Spleen (tissue), 11 donors: ENCODE data around the gene PSMD13. TPM values are rescaled to one million over a fixed set of nuclear protein-coding genes. Genes with fewer than 3 reads are reported as not detected.

Experiments used
- DNase-seq: peaks from one replicate; pipeline ENCODE4 v3.0.0-alpha.2; 2020
- H3K27ac ChIP-seq, 8 donors: fragments of 200-600 bp; sonication (generic) in 7 of 8; 1 replicate in 4 of 8; 2 replicates in 4 of 8; pipeline versions ENCODE4 v1.5.0 to v1.8.0; 2016 to 2021; ENCODE audit warnings: inconsistent platforms in 4 of 8, mild to moderate bottlenecking in 4 of 8, moderate library complexity in 1 of 8
- H3K27me3 ChIP-seq, 7 donors: fragments of 200-600 bp; sonication (generic) in 6 of 7; replicated peaks in 1 of 7; 1 replicate in 4 of 7; 2 replicates in 3 of 7; pipeline versions ENCODE4 v1.5.0 to v1.8.0; 2016 to 2021; ENCODE audit warnings: inconsistent platforms in 3 of 7, mild to moderate bottlenecking in 1 of 7
- H3K36me3 ChIP-seq, 6 donors: fragments of 200-600 bp; sonication (generic) in 5 of 6; 1 replicate in 4 of 6; 2 replicates in 2 of 6; pipeline versions ENCODE4 v1.5.0 to v1.8.0; 2016 to 2021; ENCODE audit warnings: inconsistent platforms in 2 of 6
- H3K4me1 ChIP-seq, 6 donors: fragments of 200-600 bp; sonication (generic) in 5 of 6; 1 replicate in 3 of 6; 2 replicates in 3 of 6; pipeline versions ENCODE4 v1.5.0 to v1.8.0; 2016 to 2021; ENCODE audit warnings: inconsistent platforms in 3 of 6
- H3K4me3 ChIP-seq, 8 donors: fragments of 200-600 bp; sonication (generic) in 7 of 8; 1 replicate in 4 of 8; 2 replicates in 4 of 8; pipeline versions ENCODE4 v1.5.0 to v1.8.0; 2016 to 2021; ENCODE audit warnings: inconsistent platforms in 4 of 8, mild to moderate bottlenecking in 4 of 8, moderate library complexity in 2 of 8
- H3K9me3 ChIP-seq, 8 donors: fragments of 200-600 bp; sonication (generic) in 7 of 8; 1 replicate in 4 of 8; 2 replicates in 4 of 8; pipeline versions ENCODE4 v1.5.0 to v1.8.0; 2016 to 2021; ENCODE audit warnings: inconsistent platforms in 4 of 8
- POLR2A ChIP-seq, 3 donors: fragments of 450-650 bp; IDR thresholded peaks; one replicate each; pipeline ENCODE4 v1.5.1; 2017; ENCODE audit warnings: antibody characterized with exemption in 3 of 3, mild to moderate bottlenecking in 1 of 3
- POLR2AphosphoS5 ChIP-seq, 3 donors: sonication (generic); formaldehyde crosslinking; IDR thresholded peaks; one replicate each; pipeline ENCODE4 v1.5.1; 2017; ENCODE audit warnings: antibody characterized with exemption in 3 of 3
- WGBS, 5 donors: extraction: QIAGEN DNeasy Blood & Tissue Kit in 3 of 5; methylation state at CpG; one replicate each; pipeline versions ENCODE4 v1.1.5 to v1.1.7; 2013 to 2018; 5-methylcytosine and 5-hydroxymethylcytosine counted together
- intact Hi-C: fragments of 100-400 bp; cut with DNase I; formaldehyde crosslinking; loops from one replicate; pipeline ENCODE4 v1.15.0; 2023; ENCODE audit warnings: low total_unique reads
- polyA plus RNA-seq, 3 donors: library from polyadenylated mRNA; stranded (reverse); fragments of 200-250 nt; gene quantifications; one replicate each; pipeline ENCODE4 v1.2.1, GENCODE V29; 2013
- total RNA-seq, 7 donors: library from RNA; depleted of rRNA in 3 of 7; stranded (reverse); fragments of >200 nt in 3 of 7; fragmentation: NEBNext Ultra II Directional in 4 of 7; extraction: Animal tissue kit (Norgen Biotek cat#: 25700) in 4 of 7; gene quantifications; one replicate each; pipeline versions ENCODE4 v1.1.0 to v1.2.1, GENCODE V29; 2016 to 2021
- TF ChIP-seq, protein P1 (sequence below), 11 experiments: fragments of 200-600 bp in 7 of 11; fragments of 450-650 bp in 4 of 11; sonication (generic) in 4 of 11; IDR thresholded peaks in 8 of 11; conservative IDR thresholded peaks in 3 of 11; 1 replicate in 7 of 11; 2 replicates in 4 of 11; pipeline versions ENCODE4 v1.4.0 to v1.8.0; 2016 to 2021; ENCODE audit warnings: antibody characterized with exemption in 11 of 11, inconsistent platforms in 4 of 11, mild to moderate bottlenecking in 1 of 11
- donor health status: healthy with polysubstance abuse.
- donor health status: DM: no; HTN: no; CAD: no; lungs with moderate emphysema.
- donor health status: DM: no; HTN: no; CAD: no.
- donor health status: Bipolar disorder and iron deficiency.
- donor health status: healthy.
- donor health status: DM: no; HTN: no; CAD: no.
- donor health status: DM: yes; HTN: yes; CAD: no.

Gene PSMD13
- total and polyA plus RNA-seq, 10 donors: 93.6 to 229 (median 102) TPM

DNA sequence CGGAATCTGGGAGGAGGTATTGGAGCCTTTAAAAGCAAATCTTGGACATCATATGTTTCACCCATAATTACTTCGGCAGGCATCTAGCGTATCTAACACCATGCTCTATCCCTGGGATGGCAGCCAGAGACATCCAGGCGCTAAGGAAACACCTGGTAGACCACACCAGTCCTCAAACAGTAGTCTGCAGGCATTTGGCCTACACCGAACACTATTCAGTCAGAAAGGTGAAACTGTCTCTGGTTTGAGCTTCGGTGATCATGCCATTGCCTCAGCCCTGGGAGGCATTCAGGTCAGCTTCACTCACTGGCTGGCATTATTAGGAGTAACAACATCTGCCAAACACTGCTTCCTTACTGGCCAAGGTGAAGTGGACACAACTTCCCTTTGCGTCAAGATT, 12.4 kb upstream of the PSMD13 start:
- Histone ChIP-seq H3K36me3 (peaks cover 0 to 42% (median 6%) of the 10 kb centered on the region in 6 donors), H3K27ac (no peak overlapping the region), H3K4me3 (no peak overlapping the region), H3K4me1 (no peaks in the 10 kb centered on the region), H3K27me3 (no peaks in the 10 kb centered on the region), H3K9me3 (no peaks in the 10 kb centered on the region)
- intact Hi-C loops: no loop called here
- TF ChIP-seq, protein P1, sequence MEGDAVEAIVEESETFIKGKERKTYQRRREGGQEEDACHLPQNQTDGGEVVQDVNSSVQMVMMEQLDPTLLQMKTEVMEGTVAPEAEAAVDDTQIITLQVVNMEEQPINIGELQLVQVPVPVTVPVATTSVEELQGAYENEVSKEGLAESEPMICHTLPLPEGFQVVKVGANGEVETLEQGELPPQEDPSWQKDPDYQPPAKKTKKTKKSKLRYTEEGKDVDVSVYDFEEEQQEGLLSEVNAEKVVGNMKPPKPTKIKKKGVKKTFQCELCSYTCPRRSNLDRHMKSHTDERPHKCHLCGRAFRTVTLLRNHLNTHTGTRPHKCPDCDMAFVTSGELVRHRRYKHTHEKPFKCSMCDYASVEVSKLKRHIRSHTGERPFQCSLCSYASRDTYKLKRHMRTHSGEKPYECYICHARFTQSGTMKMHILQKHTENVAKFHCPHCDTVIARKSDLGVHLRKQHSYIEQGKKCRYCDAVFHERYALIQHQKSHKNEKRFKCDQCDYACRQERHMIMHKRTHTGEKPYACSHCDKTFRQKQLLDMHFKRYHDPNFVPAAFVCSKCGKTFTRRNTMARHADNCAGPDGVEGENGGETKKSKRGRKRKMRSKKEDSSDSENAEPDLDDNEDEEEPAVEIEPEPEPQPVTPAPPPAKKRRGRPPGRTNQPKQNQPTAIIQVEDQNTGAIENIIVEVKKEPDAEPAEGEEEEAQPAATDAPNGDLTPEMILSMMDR (IDR thresholded peaks at IDR 0.05 in 8 of 11, conservative IDR thresholded peaks at IDR 0.05 in 3 of 11): no peak
- TF ChIP-seq POLR2A (IDR thresholded peaks at IDR 0.05): no peak
- no peak for DNase-seq
- 83 to 90% (median 85%) methylated on average over 7 of the region's 7 CpGs for WGBS, 5 donors

DNA sequence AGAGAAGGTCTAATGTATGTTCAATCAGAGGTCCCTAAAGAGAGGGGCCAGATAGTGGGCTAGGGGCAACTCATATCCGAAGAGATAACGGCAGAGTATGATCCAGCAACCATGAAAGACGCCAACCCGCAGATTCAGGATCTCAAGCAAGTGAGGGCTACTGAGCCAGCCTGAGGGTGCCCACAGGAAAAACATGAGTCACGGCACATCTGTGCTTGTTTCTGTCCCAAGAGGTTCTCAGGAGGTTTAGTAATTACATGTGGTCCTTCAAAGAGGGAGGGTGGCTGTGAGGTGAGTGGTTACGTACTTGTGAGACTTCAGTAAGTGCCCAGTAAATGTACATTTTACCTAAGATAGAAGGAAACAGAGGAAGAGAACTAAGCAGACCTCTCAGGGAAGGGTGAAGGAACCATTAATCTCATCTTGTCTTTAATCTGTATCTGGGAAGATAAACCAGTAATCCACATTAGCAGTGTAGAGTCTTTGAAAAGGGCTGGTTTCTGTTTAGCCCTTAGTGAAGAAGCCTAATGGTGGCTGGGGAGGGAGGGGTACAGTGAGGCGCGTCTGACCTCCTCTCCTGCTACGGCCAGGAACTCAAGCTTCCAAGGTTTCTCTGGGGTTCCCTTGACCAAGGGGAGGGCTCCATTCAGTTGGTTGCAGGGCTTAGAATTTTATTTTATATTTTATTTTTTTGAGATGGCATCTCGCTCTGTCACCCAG, 10.9 kb upstream of the PSMD13 start:
- WGBS, 5 donors: 83 to 91% (median 87%) methylated on average over 10 of the region's 10 CpGs
- Histone ChIP-seq H3K9me3 (no peaks in the 10 kb centered on the region), H3K4me1 (no peaks in the 10 kb centered on the region), H3K27ac (no peak overlapping the region), H3K36me3 (peaks cover 0 to 45% (median 6%) of the 10 kb centered on the region in 6 donors), H3K27me3 (no peaks in the 10 kb centered on the region), H3K4me3 (no peak overlapping the region)
- no peak for DNase-seq
- TF ChIP-seq POLR2A (IDR thresholded peaks at IDR 0.05) (no peak), POLR2AphosphoS5 (IDR thresholded peaks at IDR 0.05) (no peak)
- TF ChIP-seq, protein P1 (IDR thresholded peaks at IDR 0.05 in 8 of 11, conservative IDR thresholded peaks at IDR 0.05 in 3 of 11): no peak
- intact Hi-C loops: no loop called here

DNA sequence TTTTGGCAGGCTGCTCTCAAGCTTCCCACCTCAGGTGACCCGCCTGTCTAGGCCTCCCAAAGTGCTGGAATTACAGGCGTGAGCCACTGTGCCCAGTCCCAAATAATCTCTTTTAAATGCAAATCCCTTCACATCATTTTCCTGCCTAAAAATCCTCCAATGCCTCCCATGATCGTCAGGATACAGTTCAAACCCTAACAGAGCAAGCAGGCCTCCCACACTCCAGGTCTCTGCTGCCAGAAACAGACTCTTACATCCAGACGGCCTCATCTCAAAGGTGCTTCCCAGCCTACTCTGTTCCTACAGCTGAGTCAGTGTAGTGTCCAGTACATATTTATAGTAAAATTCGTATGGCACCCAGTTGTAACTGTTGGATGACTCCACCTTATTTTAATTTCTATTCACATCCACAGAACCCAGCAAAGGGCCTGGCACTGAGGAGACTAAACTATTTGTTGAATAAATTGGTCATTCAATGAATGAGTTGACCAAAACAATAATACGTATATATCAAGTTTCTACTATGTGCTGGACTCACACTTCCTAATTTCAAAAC, 8.9 kb upstream of the PSMD13 start:
- WGBS, 5 donors: 86 to 96% (median 91%) methylated on average over 6 of the region's 6 CpGs
- TF ChIP-seq POLR2AphosphoS5 (IDR thresholded peaks at IDR 0.05) (no peak), POLR2A (IDR thresholded peaks at IDR 0.05) (no peak)
- TF ChIP-seq, protein P1 (IDR thresholded peaks at IDR 0.05 in 8 of 11, conservative IDR thresholded peaks at IDR 0.05 in 3 of 11): no peak
- no peak for DNase-seq
- Histone ChIP-seq H3K27ac (no peak overlapping the region), H3K27me3 (no peaks in the 10 kb centered on the region), H3K9me3 (no peaks in the 10 kb centered on the region), H3K36me3 (peaks cover 0 to 43% (median 7%) of the 10 kb centered on the region in 6 donors), H3K4me3 (no peak overlapping the region), H3K4me1 (no peaks in the 10 kb centered on the region)
- intact Hi-C loops: no loop called here

DNA sequence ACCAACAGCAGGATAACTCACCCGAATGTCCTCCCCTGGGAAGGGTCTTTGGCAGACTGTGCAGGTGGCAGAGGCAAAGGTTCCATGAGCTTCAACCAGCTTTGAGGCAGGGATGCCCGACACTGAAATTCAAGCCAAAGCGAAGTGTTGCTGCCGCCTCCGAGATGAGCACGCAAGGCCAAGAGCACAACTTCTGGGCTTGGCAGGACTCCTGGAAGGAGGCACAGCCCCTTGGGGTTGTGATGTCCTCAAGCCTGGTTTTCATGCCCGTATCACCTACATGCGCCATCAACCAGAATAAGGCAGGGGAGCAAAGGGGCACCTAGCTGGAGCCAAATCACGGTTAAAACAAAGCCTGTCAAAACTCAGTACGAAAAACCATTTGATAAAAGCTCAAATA, 6.3 kb upstream of the PSMD13 start:
- Histone ChIP-seq H3K9me3 (no peaks in the 10 kb centered on the region), H3K4me3 (no peak overlapping the region), H3K27me3 (no peaks in the 10 kb centered on the region), H3K4me1 (peaks cover 3 to 10% (median 8%) of the 10 kb centered on the region in 6 donors), H3K36me3 (peaks cover 0 to 33% (median 3%) of the 10 kb centered on the region in 6 donors), H3K27ac (no peak overlapping the region)
- no peak for TF ChIP-seq POLR2AphosphoS5 (IDR thresholded peaks at IDR 0.05)
- no peak for TF ChIP-seq POLR2A (IDR thresholded peaks at IDR 0.05)
- TF ChIP-seq, protein P1 (IDR thresholded peaks at IDR 0.05 in 8 of 11, conservative IDR thresholded peaks at IDR 0.05 in 3 of 11): no peak
- 94 to 98% (median 95%) methylated on average over 10 of the region's 10 CpGs for WGBS, 5 donors
- no peak for DNase-seq
- intact Hi-C loops: no loop called here
